Esophagus muscularis mucosa (tissue), 4 donors: ENCODE measurements around the gene VPS35L. TPM values are rescaled to one million over a fixed set of nuclear protein-coding genes. Genes with fewer than 3 reads are reported as not detected.
A peak's percentile ranks its signal among the peaks of the same experiment; 100 is the strongest.

Source experiments
- DNase-seq: peaks from one replicate; pipeline ENCODE4 v3.0.0-alpha.2; 2017; ENCODE audit errors: extremely low spot score
- H3K27ac ChIP-seq, 4 donors: fragments of 200-600 bp; sonication (generic); replicated peaks in 1 of 4; 1 replicate in 3 of 4; 2 replicates in 1 of 4; pipeline ENCODE4 v1.5.1; 2016 to 2019; ENCODE audit warnings: mild to moderate bottlenecking in 1 of 4
- H3K27me3 ChIP-seq, 4 donors: fragments of 200-600 bp; sonication (generic); one replicate each; pipeline versions ENCODE4 v1.5.1 to v1.6.0; 2016 to 2019
- H3K36me3 ChIP-seq, 4 donors: fragments of 200-600 bp; sonication (generic); one replicate each; pipeline ENCODE4 v1.5.1; 2016 to 2019
- H3K4me1 ChIP-seq, 4 donors: fragments of 200-600 bp; sonication (generic); one replicate each; pipeline ENCODE4 v1.5.1; 2016 to 2019
- H3K4me3 ChIP-seq, 4 donors: fragments of 200-600 bp; sonication (generic); 1 replicate in 2 of 4; 2 replicates in 2 of 4; pipeline ENCODE4 v1.5.1; 2016 to 2019; ENCODE audit warnings: mild to moderate bottlenecking in 4 of 4, moderate library complexity in 1 of 4
- H3K9me3 ChIP-seq, 4 donors: fragments of 200-600 bp; sonication (generic); 1 replicate in 3 of 4; 2 replicates in 1 of 4; pipeline ENCODE4 v1.5.1; 2016 to 2019
- EP300 ChIP-seq: sonication (generic); formaldehyde crosslinking; IDR thresholded peaks from one replicate; pipeline ENCODE4 v1.6.1; 2017; ENCODE audit warnings: antibody characterized with exemption
- POLR2A ChIP-seq: fragments of 450-650 bp; IDR thresholded peaks from one replicate; pipeline ENCODE4 v1.6.1; 2017; ENCODE audit warnings: antibody characterized with exemption, moderate library complexity, mild to moderate bottlenecking, low read depth
- POLR2AphosphoS5 ChIP-seq, 2 donors: sonication (generic); formaldehyde crosslinking; IDR thresholded peaks; one replicate each; pipeline ENCODE4 v1.6.1; 2017; ENCODE audit warnings: antibody characterized with exemption in 2 of 2
- WGBS: methylation state at CpG from one replicate; pipeline ENCODE4 v1.1.5; 2018; 5-methylcytosine and 5-hydroxymethylcytosine counted together
- intact Hi-C: fragments of 100-400 bp; cut with DNase I; formaldehyde crosslinking; loops from one replicate; pipeline ENCODE4 v1.15.1; 2023
- total RNA-seq, 4 donors: library from RNA; depleted of rRNA; stranded (reverse); fragments of >200 nt; gene quantifications; one replicate each; pipeline versions ENCODE4 v1.1.0 to v1.2.1, GENCODE V29; 2016
- TF ChIP-seq, protein P1 (sequence below), 3 experiments: fragments of 200-600 bp in 2 of 3; fragments of 450-650 bp in 1 of 3; sonication (generic) in 2 of 3; IDR thresholded peaks; one replicate each; pipeline ENCODE4 v1.5.1; 2017 to 2019; ENCODE audit warnings: antibody characterized with exemption in 3 of 3, mild to moderate bottlenecking in 2 of 3, moderate library complexity in 1 of 3

Gene VPS35L
- total RNA-seq, 4 donors from 2014 or later: 35.5 to 47.0 (median 38.1) TPM

DNA sequence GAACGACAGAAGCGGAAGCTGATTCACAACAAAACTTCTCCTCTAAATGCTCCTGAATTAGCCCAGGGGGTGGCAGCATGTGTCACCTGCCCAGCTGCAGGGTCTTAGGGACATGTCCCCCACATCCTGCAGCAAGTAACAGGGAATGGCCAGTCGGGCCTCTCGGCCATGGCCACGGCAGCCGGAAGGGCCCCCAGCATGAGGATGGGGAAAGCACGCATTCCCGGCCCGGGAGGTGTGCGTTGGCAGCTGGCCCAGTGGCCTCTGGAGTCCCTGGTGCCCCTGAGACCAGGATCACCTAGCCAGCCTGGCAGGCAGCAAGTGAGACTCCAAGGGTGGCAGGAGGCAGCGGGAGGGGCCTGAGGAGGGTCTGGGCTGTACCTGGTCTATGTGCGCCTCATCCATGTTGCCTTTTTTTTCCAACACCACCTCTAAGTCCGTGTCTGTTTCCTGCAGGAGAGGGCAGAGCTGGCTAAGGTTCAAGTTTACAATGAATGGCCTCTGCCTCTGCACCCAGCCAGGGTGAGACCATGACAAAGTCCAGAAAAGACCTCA, 155.6 kb downstream of the VPS35L start:
- Histone ChIP-seq H3K9me3 (no peaks in the 10 kb centered on the region), H3K4me1 (peaks cover 12 to 24% (median 15%) of the 10 kb centered on the region in 4 donors), H3K27me3 (no peaks in the 10 kb centered on the region), H3K36me3 (peaks cover 0 to 79% (median 49%) of the 10 kb centered on the region in 4 donors), H3K4me3 (no peak overlapping the region), H3K27ac (peak overlapping the region in 1 of 4 donors; percentile 16)
- no peak for DNase-seq
- TF ChIP-seq EP300: no peak
- no peak for TF ChIP-seq POLR2AphosphoS5 (IDR thresholded peaks at IDR 0.05)
- TF ChIP-seq POLR2A: no peak
- TF ChIP-seq, protein P1, sequence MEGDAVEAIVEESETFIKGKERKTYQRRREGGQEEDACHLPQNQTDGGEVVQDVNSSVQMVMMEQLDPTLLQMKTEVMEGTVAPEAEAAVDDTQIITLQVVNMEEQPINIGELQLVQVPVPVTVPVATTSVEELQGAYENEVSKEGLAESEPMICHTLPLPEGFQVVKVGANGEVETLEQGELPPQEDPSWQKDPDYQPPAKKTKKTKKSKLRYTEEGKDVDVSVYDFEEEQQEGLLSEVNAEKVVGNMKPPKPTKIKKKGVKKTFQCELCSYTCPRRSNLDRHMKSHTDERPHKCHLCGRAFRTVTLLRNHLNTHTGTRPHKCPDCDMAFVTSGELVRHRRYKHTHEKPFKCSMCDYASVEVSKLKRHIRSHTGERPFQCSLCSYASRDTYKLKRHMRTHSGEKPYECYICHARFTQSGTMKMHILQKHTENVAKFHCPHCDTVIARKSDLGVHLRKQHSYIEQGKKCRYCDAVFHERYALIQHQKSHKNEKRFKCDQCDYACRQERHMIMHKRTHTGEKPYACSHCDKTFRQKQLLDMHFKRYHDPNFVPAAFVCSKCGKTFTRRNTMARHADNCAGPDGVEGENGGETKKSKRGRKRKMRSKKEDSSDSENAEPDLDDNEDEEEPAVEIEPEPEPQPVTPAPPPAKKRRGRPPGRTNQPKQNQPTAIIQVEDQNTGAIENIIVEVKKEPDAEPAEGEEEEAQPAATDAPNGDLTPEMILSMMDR (IDR thresholded peaks at IDR 0.05): no peak
- 72% methylated on average over 9 of the region's 13 CpGs for WGBS
- intact Hi-C loops: loop anchor here (10.0 kb wide), 1 partner anchor 156 kb away; the partner anchor contains the start of gene VPS35L

DNA sequence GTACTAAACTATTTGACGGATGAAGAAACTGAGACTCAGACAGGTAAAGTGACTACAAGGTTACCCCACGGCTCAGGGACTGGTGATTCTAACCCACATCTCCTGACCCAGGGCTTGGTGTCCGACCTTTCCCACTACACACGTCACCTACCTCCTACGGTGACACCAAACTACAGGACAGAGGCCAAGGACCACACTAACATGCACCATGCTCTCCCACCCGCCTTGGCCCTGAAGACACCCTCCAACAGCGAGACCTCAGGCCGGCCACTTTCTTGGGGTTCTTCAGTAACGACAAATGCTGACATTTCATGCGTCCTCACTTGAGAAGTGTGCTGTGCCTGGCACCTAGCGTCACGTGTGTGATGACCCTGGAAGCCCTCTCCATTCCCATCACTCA, 156.1 kb downstream of the VPS35L start:
- no peak for DNase-seq
- Histone ChIP-seq H3K9me3 (no peaks in the 10 kb centered on the region), H3K36me3 (peaks cover 0 to 74% (median 46%) of the 10 kb centered on the region in 4 donors), H3K4me1 (peaks cover 18 to 30% (median 21%) of the 10 kb centered on the region in 4 donors), H3K27me3 (no peaks in the 10 kb centered on the region), H3K27ac (no peak overlapping the region), H3K4me3 (no peak overlapping the region)
- WGBS: 93% methylated on average over 12 of the region's 12 CpGs
- intact Hi-C loops: loop anchor here (10.0 kb wide), 1 partner anchor 157 kb away; the partner anchor contains the start of gene VPS35L
- TF ChIP-seq POLR2AphosphoS5 (IDR thresholded peaks at IDR 0.05) (no peak), EP300 (no peak), POLR2A (no peak)
- TF ChIP-seq, protein P1 (IDR thresholded peaks at IDR 0.05): no peak

DNA sequence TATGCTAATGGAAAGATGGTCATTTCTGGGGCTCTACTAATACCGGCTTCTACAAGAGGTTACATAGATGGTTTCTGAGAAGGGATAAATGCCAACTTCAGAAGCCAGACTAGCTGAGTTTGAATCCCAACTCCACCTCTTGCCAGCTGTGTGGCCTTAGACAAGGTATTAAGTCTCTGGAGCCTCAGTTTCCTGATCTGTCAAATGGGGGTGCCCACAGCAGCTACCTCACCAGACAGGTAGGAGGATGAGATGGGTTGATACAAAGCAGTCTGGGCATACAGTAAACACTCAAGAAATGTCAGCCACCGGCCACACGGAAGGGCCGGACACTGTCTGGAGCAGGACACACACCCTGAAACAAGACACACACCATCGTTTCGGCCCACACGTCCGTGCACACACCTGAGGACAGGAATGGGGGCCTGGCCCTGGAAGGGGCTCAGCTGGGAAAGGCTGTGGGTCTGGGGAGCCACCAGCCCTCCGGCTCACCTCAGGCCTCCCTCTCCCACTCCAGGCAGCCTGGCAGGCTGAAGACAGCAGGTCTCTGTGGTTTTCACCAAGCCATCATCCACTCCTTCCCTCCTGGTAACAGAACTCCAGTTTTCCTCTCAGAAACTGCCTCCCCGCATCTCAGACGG, 157.0 kb downstream of the VPS35L start:
- no peaks in the 10 kb centered on the region for H3K9me3 ChIP-seq
- DNase-seq: no peak
- H3K36me3 ChIP-seq: peaks cover 0 to 66% (median 39%) of the 10 kb centered on the region in 4 donors
- H3K27me3 ChIP-seq: no peaks in the 10 kb centered on the region
- H3K4me1 ChIP-seq: peaks cover 26 to 35% (median 30%) of the 10 kb centered on the region in 4 donors
- no peak overlapping the region for H3K27ac ChIP-seq
- WGBS: 94% methylated on average over 8 of the region's 11 CpGs
- intact Hi-C loops: loop anchor here (10.0 kb wide), 1 partner anchor 158 kb away; the partner anchor contains the start of gene VPS35L
- TF ChIP-seq EP300: no peak
- no peak for TF ChIP-seq POLR2AphosphoS5 (IDR thresholded peaks at IDR 0.05)
- H3K4me3 ChIP-seq: no peak overlapping the region

DNA sequence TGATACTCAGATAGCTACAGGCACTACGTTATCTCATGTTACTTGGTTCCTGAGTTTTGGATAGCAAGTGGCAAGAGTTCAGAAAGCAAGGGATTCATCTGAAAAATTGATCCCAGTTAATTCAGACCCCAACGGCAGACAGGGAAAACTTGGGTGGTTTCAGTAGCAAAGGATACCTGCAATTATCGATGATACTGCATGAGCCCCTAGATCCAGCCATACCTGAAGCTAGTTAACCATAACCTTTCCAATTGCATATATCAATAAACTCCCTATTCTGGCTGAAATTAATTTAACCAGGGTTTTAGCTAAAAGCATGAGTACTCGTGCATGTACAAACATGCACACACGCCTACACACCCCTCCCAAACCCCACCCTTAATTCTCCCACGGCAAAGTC, 158.2 kb downstream of the VPS35L start:
- TF ChIP-seq POLR2AphosphoS5 (IDR thresholded peaks at IDR 0.05) (no peak), EP300 (no peak), POLR2A (no peak)
- TF ChIP-seq, protein P1 (IDR thresholded peaks at IDR 0.05): no peak
- Histone ChIP-seq H3K9me3 (no peaks in the 10 kb centered on the region), H3K36me3 (peaks cover 0 to 56% (median 35%) of the 10 kb centered on the region in 4 donors), H3K27ac (no peak overlapping the region), H3K4me3 (no peak overlapping the region), H3K27me3 (no peaks in the 10 kb centered on the region), H3K4me1 (peaks cover 28 to 37% (median 31%) of the 10 kb centered on the region in 4 donors)
- WGBS: 80% methylated on average over 6 of the region's 6 CpGs
- DNase-seq: no peak
- intact Hi-C loops: loop anchor here (10.0 kb wide), 1 partner anchor 159 kb away; the partner anchor contains the start of gene VPS35L

DNA sequence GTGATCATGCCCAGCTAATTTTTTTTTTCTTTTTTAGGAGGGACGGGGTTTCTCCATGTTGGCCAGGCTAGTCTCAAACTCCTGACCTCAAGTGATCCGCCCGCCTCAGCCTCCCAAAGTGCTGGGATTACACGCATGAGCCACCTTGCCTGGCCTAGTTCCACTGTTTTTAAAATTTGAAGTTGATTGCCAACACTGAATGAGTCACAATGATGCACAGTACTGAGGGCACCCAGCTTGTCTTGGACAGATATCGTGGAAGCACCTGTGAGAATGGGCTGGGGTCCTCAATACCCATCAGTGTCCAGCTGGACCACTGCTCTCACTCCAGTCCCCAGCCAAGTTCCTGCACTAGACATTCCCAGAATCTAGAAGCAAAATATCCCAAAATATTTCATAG, 160.1 kb downstream of the VPS35L start:
- Histone ChIP-seq H3K27ac (no peak overlapping the region), H3K9me3 (no peaks in the 10 kb centered on the region), H3K27me3 (no peaks in the 10 kb centered on the region), H3K36me3 (peaks cover 0 to 38% (median 20%) of the 10 kb centered on the region in 4 donors), H3K4me1 (peaks cover 29 to 45% (median 37%) of the 10 kb centered on the region in 4 donors), H3K4me3 (no peak overlapping the region)
- intact Hi-C loops: loop anchor here (5.0 to 10.0 kb wide), 2 partner anchors 161 to 172 kb away; partner anchors contain the start of gene VPS35L
- 87% methylated on average over 5 of the region's 5 CpGs for WGBS
- TF ChIP-seq POLR2A: no peak
- TF ChIP-seq POLR2AphosphoS5 (IDR thresholded peaks at IDR 0.05): no peak
- TF ChIP-seq, protein P1 (IDR thresholded peaks at IDR 0.05): no peak
- TF ChIP-seq EP300: no peak
- DNase-seq: no peak
